ENCODE results near the gene HOXB4.

The HOXB4 gene

GRCh38 chr17:48608494-48608834, 30.3 kb upstream of the HOXB4 start:
- H3K27me3 ChIP-seq (ENCODE audit: control insufficient read depth, low read length), result peaks cover 25% of the 10 kb centered on the region

GRCh38 chr17:48606892-48607614, 28.9 kb upstream of the HOXB4 start:
- H3K9me2 ChIP-seq (replicated peaks; ENCODE audit: control insufficient read depth, low read length), result no peaks in the 10 kb centered on the region
- H3K4me1 ChIP-seq (ENCODE audit: control insufficient read depth, low read length), result peaks cover 16% of the 10 kb centered on the region
- no peak overlapping the region for H3K27ac ChIP-seq (ENCODE audit: low read depth, low read length)
- H3K4me2 ChIP-seq (ENCODE audit: low read length), result no peak overlapping the region
- no peaks in the 10 kb centered on the region for H3K79me2 ChIP-seq (ENCODE audit: control insufficient read depth, low read length)
- H3K27me3 ChIP-seq (ENCODE audit: control insufficient read depth, low read length), result peaks cover 24% of the 10 kb centered on the region
- no peak overlapping the region for H3K4me3 ChIP-seq (ENCODE audit: low read length)
- no peaks in the 10 kb centered on the region for H3K36me3 ChIP-seq (ENCODE audit: control insufficient read depth, low read length)
- no peak for TF ChIP-seq EZH2phosphoT487 (IDR thresholded peaks at IDR 0.05; ENCODE audit: borderline replicate concordance, low read length)
- no peak for TF ChIP-seq CTCF (IDR thresholded peaks at IDR 0.05; ENCODE audit: low read depth, low read length, poor library complexity, severe bottlenecking)
- H3K9me3 ChIP-seq (ENCODE audit: control insufficient read depth, insufficient read depth, low read length), result no peaks in the 10 kb centered on the region
- no peaks in the 10 kb centered on the region for H3F3A ChIP-seq (ENCODE audit: control insufficient read depth, insufficient read depth)
- no peaks in the 10 kb centered on the region for H4K20me1 ChIP-seq (ENCODE audit: control insufficient read depth, insufficient read depth, low read depth, low read length)

More at GRCh38 chr17:48608494-48608834, 30.3 kb upstream of the HOXB4 start:
- Histone ChIP-seq H3K4me2 (ENCODE audit: low read length) (no peak overlapping the region), H3K9me3 (ENCODE audit: control insufficient read depth, insufficient read depth, low read length) (no peaks in the 10 kb centered on the region), H3K27ac (ENCODE audit: low read depth, low read length) (no peak overlapping the region), H3K79me2 (ENCODE audit: control insufficient read depth, low read length) (no peaks in the 10 kb centered on the region), H3K4me1 (ENCODE audit: control insufficient read depth, low read length) (peaks cover 24% of the 10 kb centered on the region), H4K20me1 (ENCODE audit: control insufficient read depth, insufficient read depth, low read depth, low read length) (no peaks in the 10 kb centered on the region), H3F3A (ENCODE audit: control insufficient read depth, insufficient read depth) (no peaks in the 10 kb centered on the region), H3K9me2 (replicated peaks; ENCODE audit: control insufficient read depth, low read length) (no peaks in the 10 kb centered on the region), H3K36me3 (ENCODE audit: control insufficient read depth, low read length) (no peaks in the 10 kb centered on the region), H3K4me3 (ENCODE audit: low read length) (no peak overlapping the region)
- no peak for TF ChIP-seq EZH2phosphoT487 (IDR thresholded peaks at IDR 0.05; ENCODE audit: borderline replicate concordance, low read length)
- no peak for TF ChIP-seq CTCF (IDR thresholded peaks at IDR 0.05; ENCODE audit: low read depth, low read length, poor library complexity, severe bottlenecking)

GRCh38 chr17:48605991-48606891, 28.1 kb upstream of the HOXB4 start:
- TF ChIP-seq EZH2phosphoT487 (IDR thresholded peaks at IDR 0.05; ENCODE audit: borderline replicate concordance, low read length), result no peak
- no peak for TF ChIP-seq CTCF (IDR thresholded peaks at IDR 0.05; ENCODE audit: low read depth, low read length, poor library complexity, severe bottlenecking)
- Histone ChIP-seq H4K20me1 (ENCODE audit: control insufficient read depth, insufficient read depth, low read depth, low read length) (no peaks in the 10 kb centered on the region), H3K4me2 (ENCODE audit: low read length) (no peak overlapping the region), H3K27ac (ENCODE audit: low read depth, low read length) (no peak overlapping the region), H3K9me3 (ENCODE audit: control insufficient read depth, insufficient read depth, low read length) (no peaks in the 10 kb centered on the region), H3K4me1 (ENCODE audit: control insufficient read depth, low read length) (peaks cover 10% of the 10 kb centered on the region), H3K36me3 (ENCODE audit: control insufficient read depth, low read length) (no peaks in the 10 kb centered on the region), H3K4me3 (ENCODE audit: low read length) (no peak overlapping the region), H3K79me2 (ENCODE audit: control insufficient read depth, low read length) (no peaks in the 10 kb centered on the region), H3F3A (ENCODE audit: control insufficient read depth, insufficient read depth) (no peaks in the 10 kb centered on the region), H3K9me2 (replicated peaks; ENCODE audit: control insufficient read depth, low read length) (no peaks in the 10 kb centered on the region), H3K27me3 (ENCODE audit: control insufficient read depth, low read length) (peaks cover 27% of the 10 kb centered on the region)
